HFF-Myc (cell line): ENCODE data around the gene SHCBP1L.

Experiments used
- DNase-seq: peaks from one replicate; pipeline ENCODE4 v3.0.0-alpha.2; 2011; ENCODE audit warnings: low read depth; ENCODE audit errors: extremely low read depth
- H3K4me3 ChIP-seq: replicated peaks from 2 replicates; pipeline ENCODE4 v1.5.1; 2011; ENCODE audit warnings: low read depth, mild to moderate bottlenecking, control low read depth, low read length
- CTCF ChIP-seq: IDR thresholded peaks from 2 replicates; pipeline ENCODE4 v1.5.1; 2012; ENCODE audit warnings: mild to moderate bottlenecking, low read depth, low read length, control low read depth; ENCODE audit errors: missing control alignments

SHCBP1L gene

DNA sequence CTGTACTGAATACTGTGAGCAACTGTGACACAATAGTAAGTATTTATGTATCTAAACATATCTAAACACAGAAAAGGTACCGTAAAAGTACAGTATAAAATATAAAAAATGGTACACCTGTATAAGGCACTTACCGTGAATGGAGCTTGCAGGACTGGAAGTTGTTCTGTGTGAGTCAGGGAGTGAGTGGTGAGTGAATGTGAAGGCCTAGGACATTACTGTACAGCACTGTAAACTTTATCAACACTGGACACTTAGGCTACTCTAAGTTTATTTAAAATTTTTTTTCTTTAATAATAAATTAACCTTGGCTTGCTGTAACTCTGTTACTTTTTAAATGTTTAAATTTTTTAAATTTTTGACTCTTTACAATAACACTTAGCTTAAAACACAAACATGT is 24.5 kb upstream of the SHCBP1L start:
- TF ChIP-seq CTCF = no peak
- no peak overlapping the region for H3K4me3 ChIP-seq
- no peak for DNase-seq

GRCh38 chr1:182974506-182975191 is 21.7 kb upstream of the SHCBP1L start:
- no peak for TF ChIP-seq CTCF
- no peak for DNase-seq
- no peak overlapping the region for H3K4me3 ChIP-seq

GRCh38 chr1:182972829-182973228 is 19.9 kb upstream of the SHCBP1L start:
- no peak overlapping the region for H3K4me3 ChIP-seq
- DNase-seq = no peak
- no peak for TF ChIP-seq CTCF

- no peak for DNase-seq
- TF ChIP-seq CTCF = no peak
- H3K4me3 ChIP-seq = no peak overlapping the region
Measured at GRCh38 chr1:182972231-182972630, 19.3 kb upstream of the SHCBP1L start.

GRCh38 chr1:182971219-182971618 is 18.3 kb upstream of the SHCBP1L start:
- TF ChIP-seq CTCF = no peak
- no peak overlapping the region for H3K4me3 ChIP-seq
- DNase-seq = no peak

GRCh38 chr1:182968836-182969734 is 16.1 kb upstream of the SHCBP1L start:
- no peak for DNase-seq
- no peak overlapping the region for H3K4me3 ChIP-seq
- no peak for TF ChIP-seq CTCF
